Large intestine (tissue), 3 donors: ENCODE measurements around the gene PIK3R5. TPM values are rescaled to one million over a fixed set of nuclear protein-coding genes. Genes with fewer than 3 reads are reported as not detected.

ENCODE experiments used
- DNase-seq, 2 donors: peaks; one replicate each; pipeline versions ENCODE4 v3.0.0 to v3.0.0-alpha.2; 2013
- H3K27ac ChIP-seq: one replicate; pipeline ENCODE4 v1.5.1; 2013; ENCODE audit warnings: low read length
- H3K27me3 ChIP-seq: 2 replicates; pipeline ENCODE4 v1.6.1; 2013; ENCODE audit warnings: low read length; ENCODE audit not compliant: control insufficient read depth, insufficient read depth
- H3K36me3 ChIP-seq: 2 replicates; pipeline ENCODE4 v1.6.1; 2013; ENCODE audit warnings: low read length; ENCODE audit not compliant: control insufficient read depth, insufficient read depth
- H3K4me1 ChIP-seq: one replicate; pipeline ENCODE4 v1.6.1; 2013; ENCODE audit warnings: low read length; ENCODE audit not compliant: control insufficient read depth, insufficient read depth
- H3K4me3 ChIP-seq: one replicate; pipeline ENCODE4 v1.5.1; 2013; ENCODE audit warnings: low read length
- H3K9me3 ChIP-seq: one replicate; pipeline ENCODE4 v1.6.1; 2013; ENCODE audit warnings: mild to moderate bottlenecking, low read depth, low read length, moderate library complexity; ENCODE audit not compliant: control insufficient read depth
- WGBS: methylation state at CpG from one replicate; pipeline ENCODE4 v1.1.5; 2013; ENCODE audit warnings: low lambda C conversion rate; ENCODE audit not compliant: insufficient coverage; 5-methylcytosine and 5-hydroxymethylcytosine counted together
- polyA plus RNA-seq: library from polyadenylated mRNA; unstranded; fragments of 120-200 nt; gene quantifications from one replicate; pipeline ENCODE4 v1.2.1, GENCODE V29; 2013

PIK3R5 gene
- polyA plus RNA-seq, 1 donor: 3.2 TPM

DNA sequence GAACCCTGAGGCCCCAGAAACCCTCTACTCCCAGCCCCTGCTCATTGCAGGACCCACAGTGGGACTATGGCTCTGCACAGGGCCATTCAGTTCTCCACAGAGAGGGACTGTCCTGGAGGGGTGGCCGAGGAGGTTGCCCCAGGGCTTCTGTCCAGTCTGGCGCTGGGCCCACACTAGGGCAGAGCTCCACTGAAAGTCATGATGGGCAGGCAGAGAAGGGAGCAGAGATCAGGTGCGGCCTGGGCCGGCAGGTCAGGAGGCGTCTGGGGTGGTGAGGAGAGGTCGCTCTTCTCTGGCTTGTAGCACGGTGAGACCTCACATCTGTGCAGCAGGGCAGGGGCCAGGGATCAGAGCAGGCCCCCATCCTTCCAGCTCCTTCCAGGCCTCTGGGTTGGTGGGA lies 85.0 kb downstream of the PIK3R5 start:
- Histone ChIP-seq H3K27ac (no peak overlapping the region), H3K27me3 (peaks cover 6% of the 10 kb centered on the region), H3K36me3 (no peaks in the 10 kb centered on the region), H3K4me3 (no peak overlapping the region), H3K4me1 (no peaks in the 10 kb centered on the region), H3K9me3 (no peaks in the 10 kb centered on the region)
- WGBS: no CpG with 5 or more reads among the region's 7 CpGs
- DNase-seq: no peak

DNA sequence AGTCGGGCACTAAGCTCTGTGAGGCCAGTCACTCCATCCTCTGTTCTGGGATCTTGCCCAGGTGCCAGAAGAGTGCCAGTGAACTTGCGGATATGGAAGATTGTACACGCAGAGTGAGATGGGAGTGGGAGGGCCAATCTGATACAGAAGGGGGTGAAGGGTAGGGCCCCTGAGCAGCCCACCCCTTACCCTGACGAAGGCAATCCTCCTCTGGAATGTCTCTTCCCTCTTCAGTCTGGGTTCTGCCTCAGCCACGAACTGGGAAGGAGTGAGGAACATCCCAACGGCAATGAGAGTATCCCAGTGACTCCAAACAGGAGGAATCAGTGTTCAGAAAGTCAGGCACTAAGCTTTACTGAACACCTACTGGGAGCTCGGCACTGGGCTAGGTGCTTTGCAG lies 86.1 kb downstream of the PIK3R5 start:
- Histone ChIP-seq H3K27ac (no peak overlapping the region), H3K9me3 (no peaks in the 10 kb centered on the region), H3K27me3 (peaks cover 11% of the 10 kb centered on the region), H3K4me1 (no peaks in the 10 kb centered on the region), H3K4me3 (no peak overlapping the region), H3K36me3 (no peaks in the 10 kb centered on the region)
- no peak for DNase-seq
- no CpG with 5 or more reads among the region's 7 CpGs for WGBS

DNA sequence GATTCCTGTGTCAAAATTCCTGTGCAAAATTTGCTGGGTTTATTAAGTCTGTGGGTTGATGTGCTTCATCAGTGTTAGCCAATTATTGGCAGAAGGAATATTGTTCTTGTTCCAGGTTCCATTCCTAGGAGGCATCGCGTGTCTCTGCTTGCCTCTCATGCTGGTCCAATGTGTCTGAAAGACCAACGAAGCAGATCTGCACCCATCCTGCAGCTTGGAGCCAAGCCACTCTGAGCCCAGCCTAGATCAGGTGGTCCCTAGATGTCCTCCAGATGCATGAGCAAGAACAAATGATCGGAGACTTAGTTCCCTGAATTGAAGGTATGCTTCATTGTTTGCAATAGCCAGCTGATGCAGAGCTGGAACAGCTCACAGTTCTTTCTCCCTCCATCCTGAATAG lies 87.5 kb downstream of the PIK3R5 start:
- Histone ChIP-seq H3K4me3 (no peak overlapping the region), H3K9me3 (no peaks in the 10 kb centered on the region), H3K27ac (no peak overlapping the region), H3K36me3 (no peaks in the 10 kb centered on the region), H3K4me1 (no peaks in the 10 kb centered on the region), H3K27me3 (peaks cover 19% of the 10 kb centered on the region)
- WGBS: no CpG with 5 or more reads among the region's 4 CpGs
- DNase-seq: no peak

DNA sequence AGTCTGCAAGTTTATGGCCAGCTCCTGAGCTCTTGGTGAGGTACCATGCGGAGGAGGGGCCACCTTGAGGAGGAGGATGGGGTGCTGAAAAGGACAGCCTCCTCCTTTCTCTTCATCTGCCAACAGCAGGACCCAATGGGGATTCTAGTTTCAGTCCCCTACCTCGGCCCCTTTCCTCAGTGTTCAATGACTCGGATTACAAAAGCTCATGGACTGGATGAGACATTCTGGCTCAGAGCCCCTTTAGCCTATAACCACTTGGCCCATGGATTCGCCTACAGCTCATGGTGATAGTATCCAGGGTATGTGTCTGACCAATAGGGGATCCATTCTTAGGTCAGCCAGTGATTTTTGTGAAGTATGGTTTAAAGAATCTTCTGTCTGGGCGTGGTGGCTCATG lies 89.5 kb downstream of the PIK3R5 start:
- no peaks in the 10 kb centered on the region for H3K9me3 ChIP-seq
- no peak overlapping the region for H3K4me3 ChIP-seq
- H3K27ac ChIP-seq: no peak overlapping the region
- peaks cover 22% of the 10 kb centered on the region for H3K27me3 ChIP-seq
- H3K36me3 ChIP-seq: no peaks in the 10 kb centered on the region
- no peak for DNase-seq
- WGBS: no CpG with 5 or more reads among the region's 5 CpGs
- no peaks in the 10 kb centered on the region for H3K4me1 ChIP-seq

DNA sequence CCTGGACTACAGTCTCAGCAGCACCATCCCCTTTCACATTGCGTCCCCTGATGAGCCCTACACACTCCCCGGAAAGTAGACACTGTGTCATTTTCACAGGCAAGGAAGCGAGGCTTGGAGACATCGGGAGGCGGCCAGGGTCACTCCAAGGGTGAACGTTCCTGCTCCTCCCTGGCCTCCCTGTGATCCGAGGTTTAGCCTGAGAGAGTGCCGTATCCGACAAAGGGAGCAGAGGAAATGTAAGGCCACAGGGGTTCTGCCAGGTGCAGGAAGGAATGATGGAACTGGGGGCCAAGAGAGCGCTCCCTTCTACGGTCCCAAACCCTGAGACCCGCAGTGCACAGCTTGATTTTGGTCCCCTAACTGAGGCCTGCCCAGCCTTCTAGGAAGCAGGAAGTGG lies 90.1 kb downstream of the PIK3R5 start:
- Histone ChIP-seq H3K4me1 (no peaks in the 10 kb centered on the region), H3K36me3 (no peaks in the 10 kb centered on the region), H3K4me3 (no peak overlapping the region), H3K9me3 (no peaks in the 10 kb centered on the region), H3K27ac (no peak overlapping the region), H3K27me3 (peaks cover 22% of the 10 kb centered on the region)
- no CpG with 5 or more reads among the region's 12 CpGs for WGBS
- no peak for DNase-seq

DNA sequence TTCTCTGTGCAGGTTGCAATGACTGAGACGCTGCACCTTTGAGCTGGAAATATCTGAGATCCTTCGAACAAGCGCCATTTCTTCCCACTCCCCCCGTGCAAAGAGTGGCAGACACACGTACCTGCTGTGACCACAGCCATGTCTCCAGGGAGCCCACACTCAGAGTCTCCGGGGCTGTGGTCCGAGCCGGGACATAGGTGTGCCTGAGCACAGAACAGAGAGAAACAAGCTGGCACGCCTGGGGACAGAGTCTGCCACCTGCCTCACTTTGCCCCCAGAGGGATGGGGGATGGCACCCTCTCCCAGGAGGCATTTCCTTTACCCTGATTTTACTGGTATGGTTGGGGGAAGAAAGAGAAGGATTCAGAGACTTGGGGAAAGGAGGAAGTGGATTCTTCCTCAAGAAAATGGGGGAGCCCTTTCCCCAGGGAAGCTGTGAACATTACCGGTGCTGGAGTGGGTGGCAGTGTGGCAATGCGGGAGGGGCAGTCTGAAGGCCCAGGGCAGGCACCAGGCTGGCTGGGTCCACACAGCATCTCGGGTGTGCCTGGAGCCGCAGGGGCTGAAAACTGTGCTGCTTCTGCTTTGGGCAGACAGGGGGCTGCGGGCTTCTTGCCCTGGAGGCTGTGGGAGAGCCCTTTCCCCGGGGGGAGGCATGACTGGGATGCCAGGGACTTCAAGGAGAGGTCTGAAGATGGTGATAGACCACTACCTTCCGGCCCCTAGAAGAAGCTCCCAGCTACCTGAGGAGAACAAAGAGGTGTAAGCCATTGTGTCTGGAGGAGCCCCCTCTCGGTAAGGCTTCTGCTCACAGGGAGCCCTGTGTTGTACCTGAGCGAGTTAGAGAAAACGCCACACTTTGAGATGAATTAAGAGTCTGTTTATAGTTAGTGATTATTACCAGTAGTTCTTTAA lies 91.4 kb downstream of the PIK3R5 start:
- WGBS: no CpG with 5 or more reads among the region's 19 CpGs
- no peak overlapping the region for H3K27ac ChIP-seq
- peaks cover 22% of the 10 kb centered on the region for H3K27me3 ChIP-seq
- DNase-seq: no peak
- H3K4me3 ChIP-seq: no peak overlapping the region
- no peaks in the 10 kb centered on the region for H3K9me3 ChIP-seq
- no peaks in the 10 kb centered on the region for H3K36me3 ChIP-seq
- no peaks in the 10 kb centered on the region for H3K4me1 ChIP-seq

DNA sequence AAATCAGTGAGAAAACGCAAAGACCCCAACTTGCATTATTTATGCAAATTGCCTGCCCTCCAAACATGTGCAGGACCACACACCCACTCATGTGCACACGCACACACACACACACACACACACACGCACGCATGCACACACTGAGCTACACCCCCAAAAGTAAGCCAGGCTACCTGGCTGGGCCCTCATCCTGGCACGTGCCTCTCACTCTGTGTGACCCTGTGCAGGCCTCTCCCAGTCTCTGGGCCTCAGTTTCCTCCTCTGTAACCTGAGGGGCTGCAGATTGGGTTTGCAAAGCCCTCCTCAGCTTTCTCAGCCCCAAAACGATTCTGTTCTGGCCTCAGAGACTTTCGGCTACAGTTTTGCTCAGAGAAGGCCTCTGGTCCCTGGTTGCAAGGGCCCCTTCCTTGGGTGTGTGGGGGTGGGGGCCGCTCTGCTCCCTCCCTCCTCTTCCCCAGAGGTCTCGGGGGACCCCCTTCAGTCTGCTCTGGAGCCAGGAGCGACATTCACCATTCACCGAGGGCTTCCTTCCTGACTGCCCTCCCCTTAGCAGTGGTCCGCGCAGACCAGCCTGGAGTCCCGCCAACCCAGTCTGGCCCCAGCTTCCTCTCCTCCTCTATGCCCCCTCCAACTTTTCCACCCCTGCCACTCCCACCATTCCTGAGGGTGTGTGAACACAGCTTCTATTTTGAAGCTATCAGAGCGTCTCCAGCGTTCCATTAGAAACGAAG lies 92.6 kb downstream of the PIK3R5 start:
- Histone ChIP-seq H3K4me3 (no peak overlapping the region), H3K36me3 (no peaks in the 10 kb centered on the region), H3K4me1 (no peaks in the 10 kb centered on the region), H3K27ac (no peak overlapping the region), H3K27me3 (peaks cover 23% of the 10 kb centered on the region), H3K9me3 (no peaks in the 10 kb centered on the region)
- 60% methylated on average over 2 of the region's 17 CpGs for WGBS
- DNase-seq: no peak

DNA sequence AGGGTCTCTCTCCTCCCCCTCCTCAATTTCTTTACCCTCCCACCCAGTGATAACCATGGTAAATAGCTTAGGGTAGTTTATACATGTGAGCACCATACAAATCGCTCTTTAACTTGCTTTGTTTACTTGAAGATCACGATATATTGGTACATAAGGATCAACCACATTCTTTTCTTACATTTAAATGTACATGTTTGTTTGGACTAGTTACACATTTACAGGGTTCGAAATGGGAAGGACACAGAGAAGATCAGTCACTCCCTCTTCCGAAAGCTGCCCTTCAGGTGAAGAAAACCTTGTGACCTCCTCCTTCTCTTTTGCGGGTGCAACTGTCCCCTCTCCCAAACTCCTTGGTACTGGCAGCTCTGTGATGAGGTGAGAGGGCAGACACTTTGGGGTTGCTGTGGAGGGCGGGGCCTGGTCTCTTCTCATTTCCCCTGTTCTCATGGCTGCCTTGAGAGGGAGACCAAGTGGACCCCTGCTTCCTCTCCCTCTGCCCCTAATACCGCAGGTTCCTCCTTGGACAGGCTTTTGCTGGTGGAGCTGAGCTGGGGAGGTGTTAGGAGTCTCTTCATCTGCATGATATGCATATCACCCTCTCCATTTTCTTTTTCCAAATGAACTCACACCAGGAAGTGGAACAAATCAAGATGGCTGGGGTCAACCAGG lies 93.3 kb downstream of the PIK3R5 start:
- no peak for DNase-seq
- H3K27me3 ChIP-seq: peaks cover 23% of the 10 kb centered on the region
- WGBS: no CpG with 5 or more reads among the region's 7 CpGs

DNA sequence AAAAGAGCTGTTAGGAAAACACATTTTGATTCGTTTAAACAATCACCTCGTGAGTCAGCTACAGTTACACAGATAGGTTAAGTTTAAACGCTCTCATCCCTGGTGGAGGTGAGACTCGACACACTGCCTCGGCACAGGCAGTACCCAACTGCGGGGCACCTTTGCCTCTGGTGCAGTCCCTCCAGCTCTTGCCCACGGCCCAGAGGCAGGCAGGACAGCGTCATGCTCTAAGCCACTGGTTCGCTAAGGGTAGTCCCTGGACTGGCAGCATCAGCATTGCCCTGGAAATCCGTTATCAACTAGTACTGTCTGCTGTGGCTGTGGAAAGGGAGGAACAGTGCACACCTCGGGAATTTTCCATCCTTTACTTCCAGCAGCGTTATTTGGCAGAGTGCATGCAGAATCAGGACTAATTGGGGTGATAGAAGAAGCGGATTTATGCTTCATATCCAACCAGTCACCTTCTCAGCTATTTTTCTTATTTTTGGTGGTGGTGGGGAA lies 94.4 kb downstream of the PIK3R5 start:
- Histone ChIP-seq H3K4me3 (no peak overlapping the region), H3K27ac (no peak overlapping the region), H3K27me3 (peaks cover 23% of the 10 kb centered on the region), H3K9me3 (no peaks in the 10 kb centered on the region), H3K4me1 (no peaks in the 10 kb centered on the region), H3K36me3 (no peaks in the 10 kb centered on the region)
- DNase-seq: no peak
- WGBS: no CpG with 5 or more reads among the region's 13 CpGs

More for the DNA sequence above, 93.3 kb downstream of the PIK3R5 start:
- H3K27ac ChIP-seq: no peak overlapping the region
- H3K36me3 ChIP-seq: no peaks in the 10 kb centered on the region
- no peaks in the 10 kb centered on the region for H3K9me3 ChIP-seq
- H3K4me1 ChIP-seq: no peaks in the 10 kb centered on the region
- H3K4me3 ChIP-seq: no peak overlapping the region

DNA sequence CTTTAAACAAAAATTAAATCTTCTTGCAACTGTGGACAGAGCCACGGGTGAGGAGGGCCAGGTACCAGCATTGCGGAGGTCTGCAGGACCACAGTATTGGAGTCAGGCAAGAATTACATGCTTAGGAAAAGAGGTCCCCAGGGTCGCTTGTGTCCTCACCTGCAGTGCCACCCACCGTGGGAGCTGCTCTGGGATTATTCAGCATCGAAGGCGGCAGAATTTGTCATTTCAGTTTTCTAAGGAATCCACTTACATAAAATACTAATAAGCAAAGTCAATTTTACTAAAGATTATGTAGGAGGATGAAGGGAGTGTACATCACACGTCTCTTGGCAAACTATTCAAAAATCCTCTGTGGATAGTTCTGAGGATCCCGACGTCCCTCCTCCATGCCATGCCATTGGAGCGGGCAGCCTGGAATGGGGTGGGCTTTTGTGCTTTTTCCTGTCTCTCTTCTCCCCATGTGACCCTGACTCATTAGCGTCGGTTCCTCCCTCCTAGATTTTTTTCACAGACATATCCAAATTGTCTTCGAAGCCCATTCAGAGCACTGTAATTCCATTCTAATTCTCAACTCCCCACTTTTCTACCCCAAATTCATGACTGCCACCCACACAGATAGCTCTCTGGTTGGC lies 95.0 kb downstream of the PIK3R5 start:
- H3K4me3 ChIP-seq: no peak overlapping the region
- 100% methylated on average over 3 of the region's 13 CpGs for WGBS
- H3K9me3 ChIP-seq: no peaks in the 10 kb centered on the region
- H3K36me3 ChIP-seq: no peaks in the 10 kb centered on the region
- no peaks in the 10 kb centered on the region for H3K4me1 ChIP-seq
- H3K27ac ChIP-seq: no peak overlapping the region
- no peak for DNase-seq
- peaks cover 18% of the 10 kb centered on the region for H3K27me3 ChIP-seq
